ENCODE results near the gene ANXA9. TPM values are rescaled to one million over a fixed set of nuclear protein-coding genes. Genes with fewer than 3 reads are reported as not detected.

The ANXA9 gene
- polyA plus RNA-seq, 3 donors = 0.28 to 1.7 (median 1.4) TPM

DNA sequence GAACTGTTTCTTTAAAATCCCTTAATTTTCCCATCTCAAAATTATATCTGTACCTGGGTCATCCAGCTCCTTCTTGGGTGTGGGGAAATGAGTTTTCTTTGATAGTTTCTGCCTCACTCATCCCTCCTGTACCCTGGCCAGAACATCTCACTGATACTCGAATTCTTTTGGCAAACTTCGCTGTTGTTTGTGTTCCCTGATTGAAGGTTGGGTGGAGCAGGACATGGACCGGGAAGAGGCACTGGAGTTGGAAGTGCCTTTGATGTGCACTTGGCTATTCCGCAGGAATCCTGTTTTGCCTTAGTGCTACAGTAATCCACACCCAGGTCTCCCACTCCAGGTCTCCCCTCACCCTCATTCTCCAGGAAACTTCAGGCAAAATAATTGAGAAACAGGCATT is 13.4 kb downstream of the ANXA9 start:
- Histone ChIP-seq H2AFZ (ENCODE audit: insufficient read depth, low read depth, low read length, poor library complexity, severe bottlenecking) (no peak overlapping the region), H3K4me3 (replicated peaks in 1 of 3; ENCODE audit: low read depth in 2 of 3, low read length in 3 of 3) (no peak overlapping the region), H3K9ac (ENCODE audit: insufficient read depth, low read length, poor library complexity, severe bottlenecking) (no peak overlapping the region)

GRCh38 chr1:150995896-150996295 is 13.8 kb downstream of the ANXA9 start:
- H3K36me3 Mint-ChIP-seq = peaks cover 54 to 58% of the 10 kb centered on the region in 2 donors
- WGBS (ENCODE audit: insufficient coverage) = 35% methylated on average over 5 of the region's 9 CpGs

More for the DNA sequence above, 13.4 kb downstream of the ANXA9 start:
- WGBS (ENCODE audit: insufficient coverage) = no CpG with 5 or more reads among the region's 4 CpGs
- peaks cover 22% of the 10 kb centered on the region for H3K4me1 Mint-ChIP-seq
- no peak for TF ChIP-seq CTCF (IDR thresholded peaks at IDR 0.05)
- H3K4me3 Mint-ChIP-seq = no peak overlapping the region
- intact Hi-C loops (cut with micrococcal nuclease) = loop anchor here in 1 of 2 donors (5.0 kb wide), 1 partner anchor 233 kb away; no protein-coding TSS in a partner anchor
- peaks cover 0 to 2% (median 2%) of the 10 kb centered on the region in 3 donors for H3K27me3 Mint-ChIP-seq (ENCODE audit: low read depth in 3 of 3)
- no peaks in the 10 kb centered on the region for H3K9me3 ChIP-seq (replicated peaks in 1 of 2; ENCODE audit: control insufficient read depth in 1 of 2, insufficient read depth in 1 of 2, low read length in 2 of 2)
- peaks cover 0 to 3% (median 0%) of the 10 kb centered on the region in 7 donors for H3K9me3 Mint-ChIP-seq
- H3K79me2 ChIP-seq (ENCODE audit: insufficient read depth, low read length) = peaks cover 9% of the 10 kb centered on the region
- H3K4me2 ChIP-seq (replicated peaks; ENCODE audit: extremely low read depth, low read length, poor library complexity, severe bottlenecking) = no peak overlapping the region
- peaks cover 50 to 54% of the 10 kb centered on the region in 2 donors for H3K36me3 Mint-ChIP-seq
- no peaks in the 10 kb centered on the region for H3K27me3 ChIP-seq (ENCODE audit: control insufficient read depth in 2 of 2, insufficient read depth in 2 of 2, low read length in 2 of 2)
- H3K27ac Mint-ChIP-seq = peak overlapping the region in 5 of 7 donors; percentile 40 to 70 (median 53)
- peaks cover 8% of the 10 kb centered on the region for H4K20me1 ChIP-seq (ENCODE audit: insufficient read depth, low read length)
- H3K36me3 ChIP-seq (replicated peaks in 1 of 2; ENCODE audit: control insufficient read depth in 1 of 2, insufficient read depth in 2 of 2, low read length in 2 of 2) = peaks cover 28 to 45% of the 10 kb centered on the region in 2 donors
- H3K4me1 ChIP-seq (ENCODE audit: control insufficient read depth in 1 of 2, insufficient read depth in 2 of 2, low read length in 2 of 2) = peaks cover 17 to 18% of the 10 kb centered on the region in 2 donors
- peak overlapping the region in 1 of 2 donors; percentile 20 for H3K27ac ChIP-seq (ENCODE audit: low read depth in 1 of 2, low read length in 2 of 2)
- DNase-seq = no peak

More at GRCh38 chr1:150995896-150996295, 13.8 kb downstream of the ANXA9 start:
- no peaks in the 10 kb centered on the region for H3K27me3 ChIP-seq (ENCODE audit: control insufficient read depth in 2 of 2, insufficient read depth in 2 of 2, low read length in 2 of 2)
- H3K9me3 ChIP-seq (replicated peaks in 1 of 2; ENCODE audit: control insufficient read depth in 1 of 2, insufficient read depth in 1 of 2, low read length in 2 of 2) = no peaks in the 10 kb centered on the region
- H3K4me3 Mint-ChIP-seq = no peak overlapping the region
- no peak overlapping the region for H3K9ac ChIP-seq (ENCODE audit: insufficient read depth, low read length, poor library complexity, severe bottlenecking)
- H3K9me3 Mint-ChIP-seq = peaks cover 0 to 3% (median 0%) of the 10 kb centered on the region in 7 donors
- H3K4me3 ChIP-seq (replicated peaks in 1 of 3; ENCODE audit: low read depth in 2 of 3, low read length in 3 of 3) = no peak overlapping the region
- H3K79me2 ChIP-seq (ENCODE audit: insufficient read depth, low read length) = peaks cover 14% of the 10 kb centered on the region
- TF ChIP-seq CTCF (IDR thresholded peaks at IDR 0.05) = peak; percentile 97
- peak overlapping the region in 1 of 2 donors; percentile 20 for H3K27ac ChIP-seq (ENCODE audit: low read depth in 1 of 2, low read length in 2 of 2)
- H3K4me1 Mint-ChIP-seq = peaks cover 27% of the 10 kb centered on the region
- no peak overlapping the region for H3K4me2 ChIP-seq (replicated peaks; ENCODE audit: extremely low read depth, low read length, poor library complexity, severe bottlenecking)
- H2AFZ ChIP-seq (ENCODE audit: insufficient read depth, low read depth, low read length, poor library complexity, severe bottlenecking) = no peak overlapping the region
- H3K27ac Mint-ChIP-seq = peak overlapping the region in 5 of 7 donors; percentile 44 to 70 (median 55)
- H3K36me3 ChIP-seq (replicated peaks in 1 of 2; ENCODE audit: control insufficient read depth in 1 of 2, insufficient read depth in 2 of 2, low read length in 2 of 2) = peaks cover 28 to 50% of the 10 kb centered on the region in 2 donors
- peak in 1 of 3 donors; percentile 27 for DNase-seq
- peaks cover 0 to 2% (median 2%) of the 10 kb centered on the region in 3 donors for H3K27me3 Mint-ChIP-seq (ENCODE audit: low read depth in 3 of 3)
- peaks cover 22% of the 10 kb centered on the region in 2 donors for H3K4me1 ChIP-seq (ENCODE audit: control insufficient read depth in 1 of 2, insufficient read depth in 2 of 2, low read length in 2 of 2)
- intact Hi-C loops (cut with micrococcal nuclease) = loop anchor here in 1 of 2 donors (5.0 kb wide), 1 partner anchor 234 kb away; no protein-coding TSS in a partner anchor
- H4K20me1 ChIP-seq (ENCODE audit: insufficient read depth, low read length) = peaks cover 10% of the 10 kb centered on the region

Measured in CD14-positive monocyte (primary cell).